H1 (cell line): ENCODE results near the gene DCUN1D2.
"Not testable (repeated sequence)": the region's sequence is repeated elsewhere in the genome, so short reads cannot be mapped to it uniquely, and the experiment has no call there.

ENCODE experiments used
- CTCF ChIP-seq, 3 experiments: IDR thresholded peaks; 1 replicate in 2 of 3; 2 replicates in 1 of 3; pipeline versions ENCODE4 v1.5.1 to v1.6.1; 2011; ENCODE audit warnings: low read length in 3 of 3, mild to moderate bottlenecking in 3 of 3, inconsistent platforms in 2 of 3, low read depth in 1 of 3, moderate library complexity in 1 of 3; ENCODE audit not compliant: insufficient read depth in 1 of 3; ENCODE audit errors: control extremely low read depth in 1 of 3
- EGR1 ChIP-seq: IDR thresholded peaks from 2 replicates; pipeline ENCODE4 v1.6.1; 2011; ENCODE audit warnings: low read depth, low read length, borderline replicate concordance
- JUND ChIP-seq: IDR thresholded peaks from 2 replicates; pipeline ENCODE4 v1.6.1; 2011; ENCODE audit warnings: mild to moderate bottlenecking, improper control_type of control experiment, low read length
- SP2 ChIP-seq: IDR thresholded peaks from 2 replicates; pipeline ENCODE4 v1.6.1; 2012; ENCODE audit warnings: mild to moderate bottlenecking, low read length, inconsistent platforms

GRCh38 chr13:113450348-113450744 lies 40.2 kb downstream of the DCUN1D2 start:
- TF ChIP-seq JUND; EGR1; CTCF (IDR thresholded peaks at IDR 0.05; ENCODE audit: control extremely low read depth in 1 of 3, insufficient read depth in 1 of 3, low read depth in 1 of 3, low read length in 3 of 3); SP2: not testable (repeated sequence)
